ENCODE results near the gene GJA3.

The GJA3 gene

DNA sequence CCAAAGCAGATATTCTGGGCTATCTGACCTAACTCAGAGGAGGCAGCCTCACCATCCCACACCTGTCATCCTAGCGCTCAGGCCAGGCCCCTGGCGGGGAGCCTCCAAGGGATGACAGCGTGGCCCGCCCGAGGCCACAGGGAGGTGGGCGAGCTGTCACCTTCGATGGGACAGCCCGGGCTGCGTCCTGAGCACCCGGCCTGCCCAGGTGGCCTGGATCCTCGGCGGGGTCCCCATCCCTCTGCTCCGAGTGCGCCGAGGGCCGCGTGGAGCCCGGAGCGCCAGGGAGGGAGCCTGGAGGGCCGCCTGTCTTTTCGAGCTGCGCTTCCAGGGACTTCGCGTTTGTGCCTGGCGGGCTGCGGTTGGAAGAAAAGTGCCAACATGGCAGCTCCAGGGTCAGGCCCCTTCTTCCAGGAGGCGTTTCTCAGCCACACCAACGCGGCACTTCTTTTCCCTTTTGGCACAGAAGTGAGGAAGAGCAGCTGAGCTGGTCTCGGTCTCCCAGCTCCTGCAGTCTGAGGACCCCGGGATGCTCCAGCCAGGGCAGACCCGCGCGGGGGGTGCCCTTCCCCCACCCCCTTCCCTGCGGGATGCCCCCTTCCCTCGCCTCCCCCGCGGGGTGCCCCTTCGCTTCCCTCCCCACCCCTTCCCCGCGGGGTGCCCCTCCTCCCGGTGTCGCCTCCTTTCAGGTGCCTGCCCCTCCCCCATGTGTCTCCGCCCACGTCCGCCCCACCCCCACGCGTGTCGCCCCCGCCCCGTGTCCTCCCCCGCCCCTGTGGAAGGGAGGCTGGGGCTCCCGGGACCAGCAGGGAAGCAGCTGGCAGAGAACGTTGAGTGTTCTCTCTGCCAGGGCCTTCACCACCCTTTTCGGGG, 42.3 kb downstream of the GJA3 start:
- Mint-ChIP-seq H3K9me3 (no peaks in the 10 kb centered on the region), H3K4me1 (peaks cover 30% of the 10 kb centered on the region), H3K27me3 (ENCODE audit: low read depth, poor library complexity) (peaks cover 22% of the 10 kb centered on the region), H3K36me3 (ENCODE audit: low read depth) (no peaks in the 10 kb centered on the region), H3K27ac (no peak overlapping the region), H3K4me3 (peak overlapping the region; percentile 81)
- peak; percentile 52 for DNase-seq
- TF ChIP-seq, protein P1, sequence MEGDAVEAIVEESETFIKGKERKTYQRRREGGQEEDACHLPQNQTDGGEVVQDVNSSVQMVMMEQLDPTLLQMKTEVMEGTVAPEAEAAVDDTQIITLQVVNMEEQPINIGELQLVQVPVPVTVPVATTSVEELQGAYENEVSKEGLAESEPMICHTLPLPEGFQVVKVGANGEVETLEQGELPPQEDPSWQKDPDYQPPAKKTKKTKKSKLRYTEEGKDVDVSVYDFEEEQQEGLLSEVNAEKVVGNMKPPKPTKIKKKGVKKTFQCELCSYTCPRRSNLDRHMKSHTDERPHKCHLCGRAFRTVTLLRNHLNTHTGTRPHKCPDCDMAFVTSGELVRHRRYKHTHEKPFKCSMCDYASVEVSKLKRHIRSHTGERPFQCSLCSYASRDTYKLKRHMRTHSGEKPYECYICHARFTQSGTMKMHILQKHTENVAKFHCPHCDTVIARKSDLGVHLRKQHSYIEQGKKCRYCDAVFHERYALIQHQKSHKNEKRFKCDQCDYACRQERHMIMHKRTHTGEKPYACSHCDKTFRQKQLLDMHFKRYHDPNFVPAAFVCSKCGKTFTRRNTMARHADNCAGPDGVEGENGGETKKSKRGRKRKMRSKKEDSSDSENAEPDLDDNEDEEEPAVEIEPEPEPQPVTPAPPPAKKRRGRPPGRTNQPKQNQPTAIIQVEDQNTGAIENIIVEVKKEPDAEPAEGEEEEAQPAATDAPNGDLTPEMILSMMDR (IDR thresholded peaks at IDR 0.05): peak; percentile 63

DNA sequence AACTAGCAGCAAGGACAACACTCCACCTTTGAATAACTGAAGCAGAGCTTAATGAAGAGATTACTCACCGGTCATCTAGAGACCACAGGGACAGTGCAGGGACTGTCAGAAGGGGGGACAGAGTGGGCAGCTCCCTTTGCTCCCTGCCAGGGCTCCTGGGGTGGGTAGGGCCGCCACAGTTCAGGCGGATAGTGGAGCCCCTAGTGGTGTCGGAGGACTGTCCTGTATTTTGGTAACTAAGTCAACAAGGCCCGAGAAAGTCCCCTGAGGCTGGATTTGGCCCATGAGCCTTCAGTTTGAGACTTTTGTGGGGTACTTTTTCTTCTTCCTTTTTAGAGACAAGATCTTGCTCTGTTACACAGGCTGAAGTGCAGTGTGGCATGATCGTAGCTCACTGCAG, 44.6 kb downstream of the GJA3 start:
- H3K9me3 Mint-ChIP-seq: no peaks in the 10 kb centered on the region
- no peak overlapping the region for H3K27ac Mint-ChIP-seq
- H3K27me3 Mint-ChIP-seq (ENCODE audit: low read depth, poor library complexity): peaks cover 20% of the 10 kb centered on the region
- DNase-seq: no peak
- H3K36me3 Mint-ChIP-seq (ENCODE audit: low read depth): no peaks in the 10 kb centered on the region
- peaks cover 27% of the 10 kb centered on the region for H3K4me1 Mint-ChIP-seq
- H3K4me3 Mint-ChIP-seq: no peak overlapping the region
- TF ChIP-seq, protein P1 (IDR thresholded peaks at IDR 0.05): no peak

DNA sequence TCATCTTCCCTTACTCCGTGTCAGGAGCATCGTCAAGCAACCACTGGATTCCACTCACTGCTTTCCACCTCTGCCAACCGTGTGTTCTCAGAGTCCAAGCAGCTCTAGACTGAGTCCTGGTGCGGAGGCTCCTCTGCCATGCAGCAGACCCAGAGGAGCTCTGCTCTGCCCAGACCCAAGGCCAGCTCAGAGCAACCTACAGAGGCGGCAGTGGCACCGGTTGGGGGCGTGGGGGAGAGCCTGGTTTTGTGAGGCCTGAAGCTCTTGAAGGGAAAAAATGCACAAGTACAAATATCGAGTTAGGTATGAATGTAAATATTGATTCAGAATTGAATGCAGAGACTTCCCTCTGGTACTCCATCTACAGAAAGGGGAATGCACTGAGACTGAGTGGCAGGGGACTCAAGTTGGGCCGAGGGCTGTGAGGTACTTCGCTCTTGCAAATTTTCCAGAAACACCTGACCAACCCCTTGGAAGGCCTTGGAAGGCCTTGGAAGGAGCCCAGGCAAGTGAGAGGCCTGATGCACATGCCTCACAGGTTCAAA, 46.7 kb downstream of the GJA3 start:
- no peak overlapping the region for H3K27ac Mint-ChIP-seq
- no peak for DNase-seq
- H3K36me3 Mint-ChIP-seq (ENCODE audit: low read depth): no peaks in the 10 kb centered on the region
- no peaks in the 10 kb centered on the region for H3K9me3 Mint-ChIP-seq
- H3K27me3 Mint-ChIP-seq (ENCODE audit: low read depth, poor library complexity): peaks cover 14% of the 10 kb centered on the region
- TF ChIP-seq, protein P1 (IDR thresholded peaks at IDR 0.05): no peak
- peaks cover 7% of the 10 kb centered on the region for H3K4me1 Mint-ChIP-seq
- no peak overlapping the region for H3K4me3 Mint-ChIP-seq

DNA sequence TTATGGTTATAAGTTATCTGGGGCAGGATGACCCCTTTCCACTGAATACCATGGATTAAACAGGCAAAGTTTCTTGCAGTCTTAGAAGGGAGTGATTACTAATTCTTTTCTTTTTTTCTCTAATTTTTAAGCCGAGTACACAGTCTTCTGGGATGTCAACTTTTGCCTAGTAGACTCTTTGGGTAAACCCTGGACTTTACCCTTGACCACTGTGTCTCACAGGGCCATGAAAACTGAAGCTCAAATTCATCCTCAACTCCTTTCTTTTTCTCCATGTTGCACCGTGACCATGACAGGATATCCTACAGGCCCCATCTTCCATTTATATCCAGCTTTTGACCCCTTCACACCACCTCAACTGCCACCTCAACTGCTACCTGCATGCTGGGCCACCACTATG, 51.8 kb downstream of the GJA3 start:
- no peak for DNase-seq
- Mint-ChIP-seq H3K27me3 (ENCODE audit: low read depth, poor library complexity) (peaks cover 20% of the 10 kb centered on the region), H3K27ac (no peak overlapping the region), H3K9me3 (no peaks in the 10 kb centered on the region), H3K36me3 (ENCODE audit: low read depth) (no peaks in the 10 kb centered on the region), H3K4me1 (no peaks in the 10 kb centered on the region), H3K4me3 (no peak overlapping the region)
- TF ChIP-seq, protein P1 (IDR thresholded peaks at IDR 0.05): no peak

DNA sequence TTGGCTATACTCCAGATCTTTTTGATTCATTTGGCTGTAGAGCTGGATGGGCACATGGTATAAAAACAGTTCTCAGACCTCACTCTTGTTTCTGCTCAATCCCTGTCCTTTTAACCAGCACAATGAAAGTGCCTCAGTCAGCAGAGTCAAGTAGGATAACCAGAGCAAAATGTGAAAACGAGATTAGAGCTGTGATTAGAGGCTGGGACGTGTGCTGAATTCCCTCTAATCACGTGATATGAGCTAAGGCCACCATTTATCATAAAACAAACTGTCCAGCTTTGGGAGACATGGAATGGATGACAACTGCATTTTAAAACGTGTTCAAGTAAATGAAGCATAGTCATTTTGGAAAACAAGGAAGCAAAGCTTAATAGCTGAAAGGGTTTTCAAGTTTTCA, 54.1 kb downstream of the GJA3 start:
- no peaks in the 10 kb centered on the region for H3K9me3 Mint-ChIP-seq

More for the DNA sequence above, 54.1 kb downstream of the GJA3 start:
- TF ChIP-seq, protein P1 (IDR thresholded peaks at IDR 0.05): no peak
- Mint-ChIP-seq H3K4me1 (peaks cover 11% of the 10 kb centered on the region), H3K27me3 (ENCODE audit: low read depth, poor library complexity) (peaks cover 12% of the 10 kb centered on the region), H3K36me3 (ENCODE audit: low read depth) (no peaks in the 10 kb centered on the region), H3K4me3 (no peak overlapping the region), H3K27ac (no peak overlapping the region)
- no peak for DNase-seq
